Endometrial microvascular endothelial cells (primary cell): ENCODE measurements around the gene RFX1. TPM values are rescaled to one million over a fixed set of nuclear protein-coding genes. Genes with fewer than 3 reads are reported as not detected.
"Not testable (repeated sequence)": the region's sequence is repeated elsewhere in the genome, so short reads cannot be mapped to it uniquely, and the experiment has no call there.

Experiments
- in situ Hi-C: cut with HindIII; loops from 2 replicates; pipeline ENCODE4 v1.10.0; 2017; ENCODE audit warnings: low sequenced_read_pairs, low pct_unique_long_range_greater_than_20kb; ENCODE audit errors: inconsistent ontology term
- total RNA-seq: library from RNA; depleted of rRNA; stranded (reverse); fragments of >200 nt; gene quantifications from one replicate; pipeline ENCODE4 v1.2.3, GENCODE V29; 2015; ENCODE audit errors: inconsistent ontology term

The RFX1 gene
- total RNA-seq, 1 donor from 2014 or later = 4.6 TPM

DNA sequence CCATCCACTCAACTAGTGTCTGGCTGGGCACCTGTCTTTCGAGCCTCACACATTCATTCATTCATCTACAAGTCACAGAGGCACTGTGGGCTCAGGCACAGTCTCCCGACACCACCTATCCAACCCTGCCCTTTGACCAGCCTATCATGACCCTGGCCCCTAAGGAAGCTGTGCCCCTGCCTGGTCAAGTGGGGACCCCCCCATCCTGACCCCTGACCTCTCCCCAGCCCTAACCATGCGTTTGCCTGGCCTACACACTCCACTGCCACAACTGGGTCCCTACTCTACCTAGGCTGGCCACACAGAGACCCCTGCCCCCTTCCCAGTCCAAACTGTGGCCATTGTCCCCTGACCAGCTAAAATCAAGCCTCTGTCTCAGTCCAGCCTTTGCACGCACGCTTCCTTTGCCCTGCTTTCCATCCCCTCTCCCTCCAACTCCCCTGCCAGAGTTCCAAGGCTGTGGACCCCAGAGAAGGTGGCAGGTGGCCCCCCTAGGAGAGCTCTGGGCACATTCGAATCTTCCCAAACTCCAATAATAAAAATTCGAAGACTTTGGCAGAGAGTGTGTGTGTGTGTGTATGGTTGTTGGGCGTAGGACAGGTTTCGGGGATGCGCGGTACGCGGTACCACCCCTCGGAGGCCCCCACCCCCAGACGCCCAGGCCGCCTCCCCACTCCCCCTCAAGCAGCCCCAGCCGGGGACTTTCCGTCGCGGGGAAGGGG, 25.0 kb upstream of the RFX1 start:
- in situ Hi-C loops = no loop called here

DNA sequence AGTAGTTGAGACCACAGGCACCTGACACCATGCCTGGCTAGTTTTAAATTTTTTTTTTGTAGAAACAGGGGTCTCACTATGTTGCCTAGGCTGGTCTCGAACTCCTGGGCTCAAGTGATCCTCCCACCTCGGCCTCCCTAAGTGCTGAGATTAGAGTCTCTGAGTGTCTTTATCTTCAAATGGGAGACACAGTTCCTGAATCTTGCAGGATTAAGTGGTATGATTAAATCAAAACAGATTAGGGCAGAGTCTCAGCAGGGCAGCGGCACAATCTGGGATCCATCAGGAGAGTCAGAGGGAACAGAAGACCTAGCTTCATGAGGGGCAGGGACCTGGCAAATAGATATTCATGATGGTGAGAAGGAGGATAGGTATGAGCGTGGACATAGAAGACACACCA, 22.8 kb upstream of the RFX1 start:
- in situ Hi-C loops = no loop called here

- in situ Hi-C loops = no loop called here
Observed at GRCh38 chr19:14027856-14028450, 21.8 kb upstream of the RFX1 start, which contains the start of gene RLN3. TSS of gene RLN3 (plus strand) at chr19:14028148. CDS start at chr19:14028205, 57 bp downstream.

DNA sequence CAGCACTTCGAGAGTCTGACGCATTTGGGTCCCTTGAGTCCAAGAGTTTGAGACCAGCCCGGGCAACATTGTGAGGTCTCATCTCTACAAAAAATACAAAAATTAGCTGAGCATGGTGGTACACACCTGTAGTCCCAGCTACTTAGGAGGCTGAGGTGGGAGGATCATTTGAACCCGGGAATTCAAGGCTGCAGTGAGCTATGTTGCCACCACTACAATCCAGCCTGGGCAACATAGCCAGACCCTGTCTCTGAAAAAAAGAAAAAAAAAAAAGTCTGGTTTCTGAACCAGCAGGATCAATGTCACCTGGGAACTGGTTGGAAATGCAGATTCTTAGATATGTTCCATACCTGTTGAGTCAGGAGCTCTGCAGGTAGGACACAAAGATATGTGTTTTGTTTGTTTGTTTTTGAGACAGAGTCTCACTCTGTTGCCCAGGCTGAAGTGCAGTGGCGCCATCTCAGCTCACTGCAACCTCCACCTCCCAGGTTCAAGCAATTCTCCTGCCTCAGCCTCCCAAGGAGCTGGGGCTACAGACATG, 20.6 kb upstream of the RFX1 start:
- in situ Hi-C loops = not testable (repeated sequence)

DNA sequence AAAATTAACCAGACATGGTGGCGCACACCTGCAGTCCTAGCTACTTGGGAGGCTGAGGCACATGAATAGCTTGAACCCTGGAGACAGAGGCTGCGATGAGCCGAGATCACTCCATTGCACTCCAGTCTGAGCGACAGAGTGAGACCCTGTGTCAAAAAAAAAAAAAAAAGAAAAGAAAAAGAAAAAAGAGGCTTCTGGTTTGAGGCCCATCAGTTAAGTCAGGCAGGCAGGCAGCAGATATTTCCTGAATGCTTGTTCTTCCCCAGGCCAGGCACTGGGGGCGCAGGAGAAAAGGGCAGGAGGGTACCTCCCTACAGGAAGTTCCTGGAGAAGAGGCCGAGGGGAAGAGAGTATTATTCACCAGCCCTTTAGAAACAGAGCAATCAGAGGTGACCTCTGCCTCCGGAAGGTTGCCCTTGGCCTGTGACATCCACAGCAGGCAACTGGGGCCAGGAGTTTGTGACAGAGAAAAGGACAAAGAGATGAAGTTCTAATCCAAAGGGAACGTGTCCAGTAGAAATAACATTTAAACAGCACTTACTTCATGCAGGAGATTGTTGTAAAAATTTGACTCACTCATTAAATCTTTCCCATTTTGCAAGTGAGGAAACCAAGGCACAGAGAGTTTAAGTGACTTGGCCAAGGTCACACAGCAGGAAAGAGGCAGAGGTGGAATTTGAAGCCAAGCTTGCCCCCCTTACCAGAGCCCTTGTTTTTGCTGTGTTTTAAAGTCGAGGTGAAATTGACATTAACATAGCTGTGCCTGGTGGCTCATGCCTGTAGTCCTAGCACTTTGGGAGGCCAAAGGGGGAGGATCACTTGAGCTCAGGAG, 17.5 kb upstream of the RFX1 start:
- in situ Hi-C loops = no loop called here

DNA sequence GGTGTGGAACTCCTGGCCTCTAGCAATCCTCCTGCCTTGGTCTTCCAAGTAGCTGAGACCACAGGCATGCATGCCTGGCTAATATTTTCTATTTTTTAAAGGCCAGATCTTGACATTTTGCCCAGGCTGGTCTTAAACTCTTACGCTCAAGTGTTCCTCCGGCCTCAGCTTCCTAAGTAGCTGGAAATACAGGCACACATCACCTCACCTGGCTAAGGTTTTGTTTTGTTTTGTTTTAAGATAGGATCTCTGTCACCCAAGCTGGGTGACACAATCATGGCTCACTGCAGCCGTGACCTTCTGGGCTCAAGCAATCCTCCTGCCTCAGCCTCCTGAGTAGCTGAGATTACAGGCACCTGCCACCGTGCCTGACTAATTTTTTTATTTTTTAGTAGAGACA, 16.3 kb upstream of the RFX1 start:
- in situ Hi-C loops = no loop called here

DNA sequence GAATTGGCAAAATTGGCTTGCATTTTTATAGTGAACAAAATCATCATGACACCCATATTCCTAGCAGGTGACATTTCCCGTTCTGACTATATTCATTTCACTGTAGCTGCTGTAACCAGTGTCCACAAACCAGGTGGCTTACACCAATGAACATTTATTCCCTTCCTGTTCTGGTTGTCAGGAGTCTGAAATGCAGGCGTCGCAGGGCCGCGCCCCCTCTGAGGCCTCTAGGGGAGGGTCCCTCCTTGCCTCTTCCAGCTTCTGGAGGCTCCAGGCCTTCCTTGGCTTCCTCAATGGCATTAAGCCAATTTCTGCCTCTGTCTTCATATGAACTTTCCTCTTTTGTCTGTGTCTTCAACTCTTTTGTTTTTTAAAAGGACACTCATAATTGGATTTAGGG, 15.4 kb upstream of the RFX1 start:
- in situ Hi-C loops = no loop called here

DNA sequence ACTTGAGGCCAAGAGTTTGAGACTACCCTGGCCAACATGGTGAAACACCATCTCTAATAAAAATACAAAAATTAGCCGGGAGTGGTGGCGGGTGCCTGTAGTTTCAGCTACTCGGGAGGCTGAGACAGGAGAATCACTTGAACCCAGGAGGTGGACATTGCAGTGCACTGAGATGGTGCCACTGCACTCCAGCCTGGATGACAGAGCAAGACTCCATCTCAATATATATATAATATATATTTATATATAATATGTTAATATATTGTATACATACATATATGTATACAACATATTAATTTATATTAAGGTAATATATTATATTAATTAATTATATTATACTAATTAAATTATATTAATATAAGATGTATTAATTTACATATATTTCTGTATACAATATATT, 13.6 kb upstream of the RFX1 start:
- in situ Hi-C loops = not testable (repeated sequence)

GRCh38 chr19:14019100-14019499, 13.0 kb upstream of the RFX1 start:
- in situ Hi-C loops = no loop called here

DNA sequence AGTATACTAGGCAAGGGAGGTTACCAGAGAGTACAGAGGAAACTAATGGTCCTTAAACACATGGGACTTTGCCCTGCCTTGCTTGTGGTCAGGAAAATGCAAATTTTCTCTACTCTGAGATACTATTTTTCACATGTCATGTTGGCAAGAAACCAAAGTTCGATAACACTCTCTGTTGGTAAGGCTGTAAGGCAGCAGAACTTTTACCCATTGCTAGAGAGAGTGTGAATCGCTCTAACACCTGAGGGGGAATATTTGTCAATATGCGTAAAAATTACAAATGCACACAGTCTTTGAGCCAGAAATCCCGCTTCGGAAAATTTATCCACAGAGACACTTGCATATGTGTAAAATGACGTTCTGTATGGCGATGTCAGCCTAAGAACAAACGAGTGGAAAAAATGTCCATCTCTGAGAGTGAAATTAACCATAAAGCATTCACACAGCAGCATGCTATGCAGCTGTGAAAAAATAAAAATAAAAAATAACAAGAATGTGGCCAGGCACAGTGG, 9.5 kb upstream of the RFX1 start:
- in situ Hi-C loops = no loop called here

- in situ Hi-C loops = no loop called here
Observed at GRCh38 chr19:14012378-14012915, 6.3 kb upstream of the RFX1 start.

GRCh38 chr19:14006766-14007562, 844 bp upstream of the RFX1 start:
- in situ Hi-C loops = no loop called here

- in situ Hi-C loops = no loop called here
Observed at GRCh38 chr19:14005349-14006084, 603 bp downstream of the RFX1 start.

- in situ Hi-C loops = no loop called here
Observed at GRCh38 chr19:14004619-14005348, 1.3 kb downstream of the RFX1 start.

- in situ Hi-C loops = no loop called here
Observed at GRCh38 chr19:14003251-14004055, 2.7 kb downstream of the RFX1 start.

- in situ Hi-C loops = no loop called here
Observed at GRCh38 chr19:14002571-14003250, 3.4 kb downstream of the RFX1 start.
